Cardiac ventricle fibroblast (primary cell): ENCODE data around the gene CCDC154. TPM values are rescaled to one million over a fixed set of nuclear protein-coding genes. Genes with fewer than 3 reads are reported as not detected.

Experiments used
- total RNA-seq: library from RNA; depleted of rRNA; stranded (reverse); fragments of >200 nt; gene quantifications from 2 replicates; pipeline ENCODE4 v1.2.3, GENCODE V29; 2015

Gene CCDC154
- 0.39 TPM in 1 of 2 replicates, not detected in the other for total RNA-seq

GRCh38 chr16:1443980-1444729 is at the start of gene CCDC154:
Gene CCDC154 (minus strand): TSS chr16:1444556. CDS start chr16:1444322, 234 bp downstream.

GRCh38 chr16:1492923-1493745 is 48.8 kb upstream of the CCDC154 start, which contains the start of gene TELO2:
Gene TELO2 (plus strand): TSS chr16:1493360. CDS start chr16:1494282, 922 bp downstream.

GRCh38 chr16:1488619-1489018 is 44.3 kb upstream of the CCDC154 start, which contains the start of gene PTX4:
Gene PTX4 (minus strand): TSS chr16:1488944. CDS start chr16:1488909, 35 bp downstream.

GRCh38 chr16:1474796-1475551 is 30.6 kb upstream of the CCDC154 start, which contains the start of gene CLCN7:
Gene CLCN7 (minus strand): TSS chr16:1475028. CDS start chr16:1474974, 54 bp downstream.

GRCh38 chr16:1430759-1431496 is 13.4 kb downstream of the CCDC154 start, which contains the start of gene PERCC1:
Gene PERCC1 (plus strand): TSS chr16:1431078. CDS start chr16:1432594, 1,516 bp downstream.

GRCh38 chr16:1414532-1415260 is 29.7 kb downstream of the CCDC154 start, which contains the start of gene UNKL:
Gene UNKL (minus strand): TSS chr16:1414704. CDS start chr16:1414691, 13 bp downstream.

Other genes starting within 250 kb of the CCDC154 start
- gene TPSG1, start 219.3 kb downstream of the CCDC154 start, total RNA-seq: 0.15 TPM in 1 of 2 replicates, not detected in the other
- not detected in 2 replicates for gene TPSB2, start 214.4 kb downstream of the CCDC154 start, total RNA-seq
- not detected in 2 replicates for gene TPSAB1, start 203.9 kb downstream of the CCDC154 start, total RNA-seq
- not detected in 2 replicates for gene TPSD1, start 188.5 kb downstream of the CCDC154 start, total RNA-seq
- gene UBE2I, start 134.9 kb downstream of the CCDC154 start, total RNA-seq: 66.5 and 79.5 TPM in 2 replicates
- 0.15 and 0.37 TPM in 2 replicates for gene BAIAP3, start 110.9 kb downstream of the CCDC154 start, total RNA-seq
- gene TSR3, start 92.7 kb downstream of the CCDC154 start, total RNA-seq: 77.4 and 85.3 TPM in 2 replicates
- 68.6 and 69.3 TPM in 2 replicates for gene GNPTG, start 92.6 kb downstream of the CCDC154 start, total RNA-seq
- 18.3 and 25.6 TPM in 2 replicates for gene UNKL, start 29.9 kb downstream of the CCDC154 start, total RNA-seq
- 9.3 and 10.5 TPM in 2 replicates for gene UQCC4, start 23.8 kb downstream of the CCDC154 start, total RNA-seq
- not detected in 2 replicates for gene PERCC1, start 13.5 kb downstream of the CCDC154 start, total RNA-seq
- gene CLCN7, start 30.5 kb upstream of the CCDC154 start, total RNA-seq: 44.9 and 50.0 TPM in 2 replicates
- 0.37 TPM in 1 of 2 replicates, not detected in the other for gene PTX4, start 44.4 kb upstream of the CCDC154 start, total RNA-seq
- gene TELO2, start 48.8 kb upstream of the CCDC154 start, total RNA-seq: 11.5 and 17.0 TPM in 2 replicates
- 16.8 and 20.5 TPM in 2 replicates for gene TMEM204, start 89.1 kb upstream of the CCDC154 start, total RNA-seq
- 14.6 and 23.7 TPM in 2 replicates for gene IFT140, start 167.5 kb upstream of the CCDC154 start, total RNA-seq
- gene CRAMP1, start 167.8 kb upstream of the CCDC154 start, total RNA-seq: 8.2 and 8.8 TPM in 2 replicates
- 24.4 and 30.3 TPM in 2 replicates for gene JPT2, start 233.7 kb upstream of the CCDC154 start, total RNA-seq